GM12891 (cell line): ENCODE measurements around the gene CPLX3.

Experiments
- PAX5 ChIP-seq: IDR thresholded peaks from 2 replicates; pipeline ENCODE4 v1.6.1; 2011; ENCODE audit warnings: low read length, moderate library complexity, mild to moderate bottlenecking; ENCODE audit not compliant: insufficient read depth, severe bottlenecking
- POLR2A ChIP-seq: IDR thresholded peaks from 2 replicates; pipeline ENCODE4 v1.6.1; 2011; ENCODE audit warnings: low read depth, low read length, control low read depth
- POLR2AphosphoS5 ChIP-seq: IDR thresholded peaks from 2 replicates; pipeline ENCODE4 v1.6.1; 2011; ENCODE audit warnings: low read depth, low read length, control low read depth
- POU2F2 ChIP-seq: IDR thresholded peaks from 2 replicates; pipeline ENCODE4 v1.6.1; 2011; ENCODE audit warnings: low read depth, mild to moderate bottlenecking, control low read depth, low read length, moderate library complexity
- SPI1 ChIP-seq: IDR thresholded peaks from 2 replicates; pipeline ENCODE4 v1.6.1; 2011; ENCODE audit warnings: low read depth, low read length, control low read depth
- TAF1 ChIP-seq: IDR thresholded peaks from 2 replicates; pipeline ENCODE4 v1.6.1; 2011; ENCODE audit warnings: low read depth, low read length, control low read depth

- TF ChIP-seq POU2F2 (no peak), POLR2AphosphoS5 (no peak), POLR2A (no peak), TAF1 (no peak), SPI1 (no peak), PAX5 (no peak)
Observed at GRCh38 chr15:74831813-74832495, 5.5 kb downstream of the CPLX3 start.
